DLD1 (cell line): ENCODE measurements around the gene ANO6.

Source experiments
- in situ Hi-C: cut with HindIII; loops from 2 replicates; pipeline ENCODE4 v1.10.0; 2017; ENCODE audit warnings: low sequenced_read_pairs

ANO6 gene

DNA sequence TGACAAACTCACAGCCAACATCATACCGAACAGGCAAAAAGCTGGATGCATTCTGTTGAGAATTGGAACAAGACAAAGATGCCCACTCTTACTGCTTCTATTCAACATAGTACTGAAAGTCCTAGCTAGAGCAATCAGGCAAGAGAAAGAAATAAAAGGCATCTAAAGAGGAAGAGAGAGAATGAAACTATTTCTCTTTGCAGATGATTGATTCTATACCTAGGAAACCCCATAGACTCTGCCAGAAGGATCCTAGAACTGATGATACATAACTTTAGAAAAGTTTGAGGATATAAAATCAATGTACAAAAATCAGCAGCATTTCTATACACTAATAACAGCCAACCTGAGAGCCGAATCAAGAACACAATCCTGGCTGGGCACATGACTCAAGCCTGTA, 6.1 kb upstream of the ANO6 start:
- in situ Hi-C loops = no loop called here

DNA sequence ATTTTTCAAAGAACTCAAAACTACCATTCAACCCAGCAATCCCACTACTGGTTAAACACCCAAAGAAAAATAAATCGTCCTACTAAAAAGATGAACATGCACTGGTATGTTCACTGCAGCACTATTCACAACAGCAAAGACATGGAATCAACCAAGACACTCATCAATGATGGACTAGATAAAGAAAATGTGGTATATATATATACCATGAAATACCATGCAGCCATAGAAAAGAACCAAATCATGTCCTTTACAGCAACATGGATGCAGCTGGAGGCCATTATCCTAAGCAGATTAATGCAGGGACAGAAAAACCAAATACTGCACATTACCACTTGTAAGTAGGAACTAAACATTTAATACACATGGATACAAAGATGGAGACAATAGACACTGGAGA, 3.8 kb upstream of the ANO6 start:
- in situ Hi-C loops = no loop called here

DNA sequence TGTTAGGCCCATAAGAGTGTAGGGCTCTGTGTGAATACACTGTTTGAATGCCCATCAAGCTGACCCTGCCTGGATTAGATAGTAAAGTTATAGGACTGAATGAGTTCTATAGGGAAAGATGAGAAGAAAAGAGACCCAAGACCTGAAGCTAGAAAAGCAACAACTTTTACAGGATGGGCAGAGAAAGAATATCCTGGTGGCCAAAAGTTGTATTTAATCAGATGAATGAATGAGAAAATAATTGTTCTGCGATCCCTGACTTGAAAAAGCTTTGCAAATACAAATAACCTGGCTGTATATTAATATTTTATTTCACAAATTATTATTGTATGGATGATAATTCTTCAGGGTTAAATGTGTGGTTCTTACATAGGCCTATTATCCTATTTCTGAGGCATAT, 2.8 kb upstream of the ANO6 start:
- in situ Hi-C loops = no loop called here

GRCh38 chr12:45214071-45214470, 1.8 kb upstream of the ANO6 start:
- in situ Hi-C loops = no loop called here

DNA sequence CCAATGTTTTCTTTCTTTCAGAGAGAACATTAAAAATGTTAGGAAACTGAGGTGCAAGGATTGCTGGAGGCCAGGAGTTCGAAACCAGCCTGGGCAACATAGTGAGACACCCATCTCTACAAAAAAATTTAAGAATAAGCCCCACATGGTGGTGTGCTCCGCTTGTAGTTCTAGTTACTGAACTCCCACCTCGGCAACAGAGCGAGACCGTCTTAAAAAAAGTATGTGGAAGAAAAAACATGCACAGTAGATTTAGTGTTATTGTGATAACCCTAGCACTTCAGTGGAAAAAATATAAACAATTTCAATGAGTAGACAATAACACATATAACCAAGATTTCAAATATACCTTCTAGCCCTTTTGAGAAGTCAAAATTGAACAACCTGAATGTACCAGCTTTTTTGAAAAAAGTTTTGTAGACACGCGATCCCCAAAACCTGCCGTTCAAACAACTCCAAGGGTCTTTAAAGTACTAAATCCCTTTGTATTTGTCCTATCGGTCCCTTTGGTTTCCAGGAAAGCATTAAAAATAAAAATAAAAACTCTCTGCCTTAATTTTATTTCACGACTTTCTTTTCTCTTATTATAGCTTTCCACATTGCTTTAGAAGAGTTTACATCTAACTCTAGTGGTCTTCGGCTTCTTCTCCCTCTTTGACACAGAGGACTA, 1.0 kb upstream of the ANO6 start:
- in situ Hi-C loops = no loop called here

DNA sequence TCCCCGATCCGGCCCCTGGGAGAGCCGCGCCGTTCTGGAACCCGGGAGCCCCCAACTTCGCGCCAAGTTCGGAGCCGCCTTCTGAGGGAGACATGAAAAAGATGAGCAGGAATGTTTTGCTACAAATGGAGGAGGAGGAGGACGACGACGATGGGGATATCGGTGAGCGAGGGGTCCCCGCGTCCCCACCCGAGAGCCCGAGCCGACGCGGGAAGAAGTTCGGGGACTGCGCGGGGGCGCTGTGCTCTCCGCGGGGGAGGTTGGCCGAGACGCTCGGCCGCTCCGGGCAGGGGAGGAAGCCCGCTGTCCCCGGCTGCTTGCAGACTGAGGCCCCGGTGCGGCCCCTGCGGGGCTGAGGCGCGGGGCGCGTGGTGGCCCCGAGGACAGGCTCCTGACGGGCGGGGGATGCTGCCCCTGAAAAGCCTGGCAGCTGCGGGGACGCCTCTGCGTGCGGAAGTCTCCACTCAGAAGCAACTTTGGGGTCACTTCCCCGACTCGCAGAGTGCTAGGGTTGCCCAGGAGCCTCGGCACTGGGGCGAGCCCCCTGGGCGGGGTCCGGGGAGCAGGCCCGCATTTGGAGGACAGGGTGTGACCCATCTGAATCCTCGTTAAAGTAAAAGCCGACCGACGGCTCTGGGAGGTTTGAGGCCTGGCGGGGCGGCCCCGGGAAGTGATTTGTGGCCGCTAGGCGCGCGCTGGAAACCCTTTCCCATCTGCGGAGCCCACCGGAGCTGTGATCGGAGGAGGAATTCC, 511 bp downstream of the ANO6 start:
- in situ Hi-C loops = no loop called here

DNA sequence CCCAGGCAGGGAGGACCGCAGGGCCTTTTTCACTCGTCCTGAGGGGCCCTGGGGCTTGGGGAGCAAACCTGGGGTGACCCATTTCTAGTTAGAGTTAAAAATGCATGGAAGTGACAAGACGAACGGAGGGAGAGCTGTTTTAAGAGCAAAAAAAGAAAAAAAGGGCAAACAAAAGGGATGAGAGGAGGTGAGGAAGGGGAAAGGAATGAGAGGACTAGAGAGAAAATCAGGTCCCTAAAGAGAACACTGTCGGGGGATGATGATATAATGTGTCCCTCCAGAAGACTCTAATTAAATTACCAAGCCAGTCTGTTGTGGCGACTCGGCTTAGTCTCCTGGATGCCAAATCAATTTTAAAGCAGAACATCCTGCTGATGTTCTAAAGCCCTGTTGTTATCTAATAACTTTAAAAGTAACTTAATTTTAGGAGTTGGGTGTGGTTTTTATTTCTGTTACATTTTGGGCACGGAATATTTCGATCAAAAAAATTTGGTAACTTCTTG, 1.1 kb downstream of the ANO6 start:
- in situ Hi-C loops = no loop called here

- in situ Hi-C loops = no loop called here
Observed at GRCh38 chr12:45217846-45218245, 2.0 kb downstream of the ANO6 start.

DNA sequence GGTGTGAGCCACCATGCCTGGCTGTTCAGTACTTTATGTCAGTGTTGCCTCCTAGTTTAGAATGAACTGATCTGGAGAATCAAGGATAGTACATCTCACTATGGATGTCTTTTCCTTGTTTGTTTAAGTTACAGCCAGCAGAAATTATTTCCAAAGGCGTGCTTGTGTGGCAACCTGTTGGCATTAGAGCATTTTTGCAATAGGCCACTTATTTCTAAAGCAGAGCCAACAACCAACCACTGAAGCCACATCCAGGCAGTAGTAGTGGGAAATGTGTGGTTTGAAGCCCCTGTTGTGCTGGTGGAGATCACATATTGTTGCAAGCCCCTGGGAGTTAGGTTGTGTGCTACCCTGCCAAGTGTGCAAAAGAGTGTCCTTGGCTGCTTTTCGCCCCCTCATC, 3.7 kb downstream of the ANO6 start:
- in situ Hi-C loops = no loop called here

DNA sequence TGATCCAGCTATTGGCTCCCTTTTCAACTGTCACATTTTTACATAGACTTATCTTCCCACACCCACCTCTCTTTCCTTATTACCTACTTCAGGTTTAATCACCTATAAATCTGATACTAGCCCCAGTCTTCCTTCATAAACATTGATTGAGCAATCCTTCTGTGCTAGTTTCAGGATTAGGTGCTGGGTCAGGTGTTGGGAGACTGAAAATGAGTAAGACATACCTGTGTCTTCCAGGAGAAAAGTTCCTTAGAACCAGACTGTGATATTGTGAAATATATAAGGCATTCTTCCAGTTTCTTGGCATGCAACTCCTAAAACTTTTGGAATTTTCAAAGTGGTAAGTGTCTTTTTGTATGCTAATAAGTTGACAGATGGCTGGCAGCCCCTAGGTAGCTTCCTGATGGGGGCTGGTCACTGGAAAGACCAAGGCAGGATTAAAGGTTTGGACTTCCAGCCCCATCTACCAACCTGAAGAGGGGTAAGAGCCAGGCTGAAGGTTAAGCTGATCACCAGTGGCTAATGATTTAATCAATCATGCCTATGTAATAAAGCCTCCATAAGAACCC, 4.6 kb downstream of the ANO6 start:
- in situ Hi-C loops = no loop called here

DNA sequence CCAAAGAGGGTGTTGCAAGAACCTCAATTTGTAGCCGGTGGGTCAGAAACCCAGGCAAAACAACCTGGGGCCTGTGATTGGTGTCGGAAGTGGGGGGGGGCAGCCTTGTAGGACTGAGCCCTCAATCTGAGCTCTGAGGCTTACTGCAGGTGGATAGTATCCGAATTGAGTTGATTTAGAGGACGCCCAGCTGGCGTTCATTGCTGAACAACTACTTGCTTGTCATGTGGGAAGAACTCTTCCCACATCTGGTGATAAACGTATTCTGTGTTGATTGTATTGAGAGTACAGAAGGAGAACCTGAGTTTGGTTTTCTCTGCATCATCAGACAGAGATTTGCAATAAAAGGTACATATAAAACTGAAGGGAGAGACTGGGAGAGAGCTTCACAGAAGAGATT, 5.1 kb downstream of the ANO6 start:
- in situ Hi-C loops = no loop called here

DNA sequence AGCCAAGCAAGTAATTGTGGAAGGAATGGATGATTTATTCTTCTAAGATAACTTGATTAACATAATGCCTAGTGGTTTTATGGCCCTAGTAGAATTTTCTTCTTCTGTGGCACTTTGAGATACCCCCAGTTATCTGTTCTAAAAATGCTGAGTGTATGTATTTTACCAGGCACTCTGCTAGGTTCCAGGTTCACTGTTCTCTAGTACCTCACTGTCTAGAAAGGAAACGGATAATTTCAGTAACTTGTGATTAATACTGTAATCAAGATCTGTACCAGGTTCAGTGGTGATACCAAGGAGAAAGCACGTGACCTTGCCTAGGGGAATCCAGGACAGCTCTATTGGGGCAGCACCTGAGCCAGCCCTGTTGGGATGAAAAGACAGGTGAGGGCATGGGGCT, 8.0 kb downstream of the ANO6 start:
- in situ Hi-C loops = no loop called here

GRCh38 chr12:45224311-45224710, 8.4 kb downstream of the ANO6 start:
- in situ Hi-C loops = no loop called here

GRCh38 chr12:45226021-45226420, 10.1 kb downstream of the ANO6 start:
- in situ Hi-C loops = no loop called here

- in situ Hi-C loops = no loop called here
Observed at GRCh38 chr12:45227316-45228067, 11.6 kb downstream of the ANO6 start.

DNA sequence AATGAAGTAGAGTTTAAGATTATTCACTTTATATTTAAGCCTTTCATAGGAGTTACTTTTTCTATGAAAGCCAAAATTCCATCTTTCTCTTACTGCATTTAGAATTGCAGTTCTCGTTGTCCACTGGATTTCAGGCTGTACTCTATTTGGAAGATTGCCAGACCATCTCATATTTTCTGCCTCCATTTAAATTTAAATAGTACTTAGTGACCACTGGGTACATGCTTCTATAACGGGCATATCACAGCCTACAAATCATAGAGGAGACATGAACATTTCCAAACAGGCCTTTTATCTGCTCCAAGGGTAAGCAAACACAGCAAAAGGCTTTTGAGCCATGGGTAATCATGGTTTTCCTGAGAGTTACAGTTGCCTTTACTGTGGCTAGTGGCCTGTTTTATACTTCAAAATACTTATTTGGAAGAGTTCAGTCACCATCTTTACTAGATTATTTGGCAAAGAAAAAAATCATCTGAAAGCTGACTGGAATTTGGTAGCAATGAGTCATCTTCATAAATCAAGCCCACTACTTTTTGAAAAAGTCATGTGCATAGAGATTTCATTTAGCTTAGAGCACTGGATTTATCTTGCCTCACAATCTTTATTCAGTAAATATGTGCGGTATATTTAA, 15.7 kb downstream of the ANO6 start:
- in situ Hi-C loops = no loop called here

- in situ Hi-C loops = no loop called here
Observed at GRCh38 chr12:45232146-45232755, 16.4 kb downstream of the ANO6 start.

- in situ Hi-C loops = no loop called here
Observed at GRCh38 chr12:45232756-45233372, 17.0 kb downstream of the ANO6 start.

GRCh38 chr12:45234139-45234865, 18.4 kb downstream of the ANO6 start:
- in situ Hi-C loops = no loop called here
